ENCODE data around the gene DHX35. TPM values are rescaled to one million over a fixed set of nuclear protein-coding genes. Genes with fewer than 3 reads are reported as not detected.

Gene DHX35
- total RNA-seq, 3 donors from 2014 or later (not counting 1 experiment from before 2014, with no cell fraction given) = 8.8 to 11.4 (median 10.2) TPM

- peaks cover 23% of the 10 kb centered on the region for H3K36me3 ChIP-seq (ENCODE audit: control insufficient read depth, insufficient read depth, low read length)
These were observed 80.4 kb downstream of the DHX35 start for GRCh38 chr20:39042279-39043150.

GRCh38 chr20:39044501-39044900 is 82.4 kb downstream of the DHX35 start:
- no peak overlapping the region for H3K4me3 ChIP-seq (ENCODE audit: low read length)
- no peaks in the 10 kb centered on the region for H3K9me3 ChIP-seq (ENCODE audit: control insufficient read depth, insufficient read depth, low read length)
- Mint-ChIP-seq H3K9me3 (no peaks in the 10 kb centered on the region), H3K4me3 (no peak overlapping the region), H3K4me1 (no peaks in the 10 kb centered on the region), H3K27me3 (ENCODE audit: low read depth in 2 of 2) (no peaks in the 10 kb centered on the region), H3K27ac (no peak overlapping the region), H3K36me3 (no peaks in the 10 kb centered on the region)
- over 99% methylated on average over 6 of the region's 6 CpGs for WGBS (ENCODE audit: insufficient coverage)
- peaks cover 10% of the 10 kb centered on the region for H3K36me3 ChIP-seq (ENCODE audit: control insufficient read depth, insufficient read depth, low read length)
- ATAC-seq (no peak), DNase-seq (no peak)
- no peak overlapping the region for H3K27ac ChIP-seq (ENCODE audit: low read length)
- intact Hi-C loops (cut with micrococcal nuclease) = no loop called here
- TF ChIP-seq CTCF (IDR thresholded peaks at IDR 0.05) = no peak
- peaks cover 5% of the 10 kb centered on the region for H3K4me1 ChIP-seq (ENCODE audit: control insufficient read depth, insufficient read depth, low read length)
- no peaks in the 10 kb centered on the region for H3K27me3 ChIP-seq (ENCODE audit: control insufficient read depth, insufficient read depth, low read length)

More at GRCh38 chr20:39042279-39043150, 80.4 kb downstream of the DHX35 start:
- no peak for DNase-seq
- Histone ChIP-seq H3K27me3 (ENCODE audit: control insufficient read depth, insufficient read depth, low read length) (no peaks in the 10 kb centered on the region), H3K9me3 (ENCODE audit: control insufficient read depth, insufficient read depth, low read length) (no peaks in the 10 kb centered on the region), H3K4me3 (ENCODE audit: low read length) (no peak overlapping the region), H3K4me1 (ENCODE audit: control insufficient read depth, insufficient read depth, low read length) (no peaks in the 10 kb centered on the region), H3K27ac (ENCODE audit: low read length) (no peak overlapping the region)
- Mint-ChIP-seq H3K27me3 (ENCODE audit: low read depth in 2 of 2) (no peaks in the 10 kb centered on the region), H3K4me3 (no peak overlapping the region), H3K9me3 (no peaks in the 10 kb centered on the region), H3K36me3 (peaks cover 6% of the 10 kb centered on the region), H3K4me1 (no peaks in the 10 kb centered on the region), H3K27ac (no peak overlapping the region)
- WGBS (ENCODE audit: insufficient coverage) = 98% methylated on average over 15 of the region's 15 CpGs
- no peak for ATAC-seq
- TF ChIP-seq CTCF (IDR thresholded peaks at IDR 0.05) = no peak
- intact Hi-C loops (cut with micrococcal nuclease) = no loop called here

- intact Hi-C loops (cut with micrococcal nuclease) = loop anchor here (5.0 kb wide), 1 partner anchor 413 kb away; no protein-coding TSS in a partner anchor
- no peaks in the 10 kb centered on the region for H3K9me3 ChIP-seq (ENCODE audit: control insufficient read depth, insufficient read depth, low read length)
- Mint-ChIP-seq H3K4me1 (no peaks in the 10 kb centered on the region), H3K27me3 (ENCODE audit: low read depth in 2 of 2) (no peaks in the 10 kb centered on the region), H3K9me3 (no peaks in the 10 kb centered on the region), H3K36me3 (no peaks in the 10 kb centered on the region), H3K27ac (no peak overlapping the region), H3K4me3 (no peak overlapping the region)
- peaks cover 15% of the 10 kb centered on the region for H3K4me1 ChIP-seq (ENCODE audit: control insufficient read depth, insufficient read depth, low read length)
- H3K4me3 ChIP-seq (ENCODE audit: low read length) = no peak overlapping the region
- no peaks in the 10 kb centered on the region for H3K27me3 ChIP-seq (ENCODE audit: control insufficient read depth, insufficient read depth, low read length)
- H3K36me3 ChIP-seq (ENCODE audit: control insufficient read depth, insufficient read depth, low read length) = peaks cover 3% of the 10 kb centered on the region
- 96% methylated on average over 8 of the region's 8 CpGs for WGBS (ENCODE audit: insufficient coverage)
- H3K27ac ChIP-seq (ENCODE audit: low read length) = no peak overlapping the region
- ATAC-seq = no peak
- DNase-seq = no peak
- no peak for TF ChIP-seq CTCF (IDR thresholded peaks at IDR 0.05)
These were observed 83.5 kb downstream of the DHX35 start for GRCh38 chr20:39045676-39046075.

All from natural killer cell (primary cell).